Measurements from ENCODE around the gene CLIP4.
"Not testable (repeated sequence)": the region's sequence is repeated elsewhere in the genome, so short reads cannot be mapped to it uniquely, and the experiment has no call there.

CLIP4 gene, protein sequence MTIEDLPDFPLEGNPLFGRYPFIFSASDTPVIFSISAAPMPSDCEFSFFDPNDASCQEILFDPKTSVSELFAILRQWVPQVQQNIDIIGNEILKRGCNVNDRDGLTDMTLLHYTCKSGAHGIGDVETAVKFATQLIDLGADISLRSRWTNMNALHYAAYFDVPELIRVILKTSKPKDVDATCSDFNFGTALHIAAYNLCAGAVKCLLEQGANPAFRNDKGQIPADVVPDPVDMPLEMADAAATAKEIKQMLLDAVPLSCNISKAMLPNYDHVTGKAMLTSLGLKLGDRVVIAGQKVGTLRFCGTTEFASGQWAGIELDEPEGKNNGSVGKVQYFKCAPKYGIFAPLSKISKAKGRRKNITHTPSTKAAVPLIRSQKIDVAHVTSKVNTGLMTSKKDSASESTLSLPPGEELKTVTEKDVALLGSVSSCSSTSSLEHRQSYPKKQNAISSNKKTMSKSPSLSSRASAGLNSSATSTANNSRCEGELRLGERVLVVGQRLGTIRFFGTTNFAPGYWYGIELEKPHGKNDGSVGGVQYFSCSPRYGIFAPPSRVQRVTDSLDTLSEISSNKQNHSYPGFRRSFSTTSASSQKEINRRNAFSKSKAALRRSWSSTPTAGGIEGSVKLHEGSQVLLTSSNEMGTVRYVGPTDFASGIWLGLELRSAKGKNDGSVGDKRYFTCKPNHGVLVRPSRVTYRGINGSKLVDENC

DNA sequence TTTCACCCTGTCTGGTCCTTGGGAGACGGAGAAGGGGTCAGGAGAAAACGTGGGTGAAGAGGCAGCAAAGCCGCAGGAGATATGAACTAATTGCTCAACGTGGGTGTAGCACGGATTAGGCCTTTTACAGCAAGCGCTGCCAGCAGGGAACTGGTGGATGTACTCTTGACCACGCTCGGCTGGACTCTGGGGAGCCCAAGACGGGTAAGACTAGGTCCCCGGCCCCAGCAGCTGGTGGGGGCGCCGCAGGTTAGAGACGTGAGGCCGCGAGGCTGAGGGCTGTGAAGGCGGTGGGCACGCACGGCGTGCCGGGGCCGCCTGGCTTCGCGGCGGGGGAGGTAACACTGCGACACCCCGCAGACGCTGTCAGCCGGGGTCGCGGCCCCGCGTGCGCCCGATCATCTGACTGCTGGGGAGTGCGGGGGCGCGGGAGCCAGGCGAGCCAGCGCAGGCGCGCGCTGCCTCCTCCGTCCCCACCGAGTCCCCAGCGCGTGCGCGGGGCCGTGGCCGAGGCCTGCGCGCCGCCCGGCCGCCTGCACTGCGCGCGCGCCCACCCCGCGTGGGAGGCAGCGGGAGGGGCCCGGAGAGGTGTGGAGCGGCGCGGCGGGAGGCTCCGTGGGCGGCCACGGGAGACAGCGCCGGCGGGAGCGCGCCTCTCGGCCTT lies at the start of gene CLIP4:
Gene CLIP4 (plus strand): TSS at position 470 of the 664 bp plus-strand sequence. CDS start 5,974 bp downstream, outside the sequence.
- no peak for DNase-seq (ENCODE audit: low read depth in 2 of 2)

DNA sequence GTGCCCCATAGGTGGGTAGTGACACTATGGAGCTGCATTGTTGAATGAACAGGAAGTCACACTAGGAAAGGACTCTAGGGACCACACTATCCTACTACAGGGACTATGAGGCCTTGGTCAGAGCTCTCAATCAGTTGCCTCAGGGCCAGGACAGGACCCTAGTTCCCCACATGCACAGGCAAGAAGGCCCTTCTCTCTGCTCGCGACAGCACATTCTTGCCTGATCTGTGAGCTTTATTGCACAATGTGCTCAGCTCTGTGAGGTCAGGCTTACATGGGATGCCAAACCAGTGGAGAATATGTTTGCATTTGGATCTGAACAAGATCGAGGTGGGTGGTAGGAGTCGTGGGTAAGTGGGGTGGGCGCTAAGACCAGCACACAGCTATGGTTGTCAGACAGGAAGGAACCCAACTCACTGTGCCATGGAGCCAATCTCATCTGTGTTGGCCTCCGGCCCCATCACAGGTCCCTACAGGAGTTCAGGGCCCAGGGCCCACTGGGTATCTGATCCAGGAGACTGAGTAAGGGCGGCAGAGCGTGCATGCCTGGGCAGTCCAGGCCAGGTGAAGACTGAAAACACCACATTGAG lies 48.8 kb upstream of the CLIP4 start:
- no peak for DNase-seq (ENCODE audit: low read depth in 2 of 2)

DNA sequence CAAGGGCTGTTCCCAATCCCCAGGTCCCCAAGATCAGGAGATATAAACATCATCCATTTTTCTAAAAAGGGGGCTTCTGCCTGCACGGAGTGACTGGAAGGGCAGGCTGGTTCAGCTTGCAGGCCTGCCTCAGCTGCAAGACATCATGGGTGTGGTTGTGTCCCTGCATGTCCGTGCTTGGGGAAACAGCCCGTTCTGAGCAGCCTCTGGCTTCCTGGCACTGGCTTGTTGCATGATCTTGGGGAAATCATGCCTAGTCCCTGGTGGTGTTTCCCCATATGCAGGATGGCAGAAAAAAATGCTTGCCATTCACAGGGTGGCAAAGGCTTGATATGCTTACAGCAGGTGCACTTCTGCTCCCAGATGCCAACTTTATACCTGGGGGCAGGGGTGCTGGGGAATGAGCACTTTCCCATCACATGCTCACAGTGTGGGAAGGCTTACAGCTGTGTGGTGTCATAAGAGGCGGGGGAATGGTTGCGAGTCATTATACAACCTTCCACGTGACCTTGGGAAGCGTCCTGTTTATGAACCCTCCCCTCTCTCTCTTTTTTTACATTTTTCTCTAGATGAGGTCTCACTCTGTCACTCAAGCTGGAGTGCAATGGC lies 48.1 kb upstream of the CLIP4 start:
- no peak for DNase-seq (ENCODE audit: low read depth in 2 of 2)

DNA sequence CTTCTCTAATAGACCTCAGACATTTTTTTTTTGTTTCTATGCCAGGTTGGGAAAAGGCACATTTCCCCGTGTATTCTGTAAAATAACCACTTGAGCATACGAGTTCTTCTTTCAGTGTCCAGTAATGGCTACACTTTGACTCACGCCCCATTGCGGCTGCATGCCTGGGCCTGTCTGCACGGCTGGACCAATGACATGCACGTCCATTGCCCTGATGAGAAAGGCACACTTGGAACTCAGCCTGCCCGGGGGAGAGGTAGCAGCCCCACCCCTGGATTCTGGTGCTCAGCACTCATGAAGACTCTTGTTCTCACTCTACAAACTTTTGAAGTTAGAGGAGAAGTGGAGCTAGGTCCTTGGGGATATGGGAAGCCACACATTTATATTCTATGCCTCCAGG lies 46.7 kb upstream of the CLIP4 start:
- no peak for DNase-seq (ENCODE audit: low read depth in 2 of 2)

DNA sequence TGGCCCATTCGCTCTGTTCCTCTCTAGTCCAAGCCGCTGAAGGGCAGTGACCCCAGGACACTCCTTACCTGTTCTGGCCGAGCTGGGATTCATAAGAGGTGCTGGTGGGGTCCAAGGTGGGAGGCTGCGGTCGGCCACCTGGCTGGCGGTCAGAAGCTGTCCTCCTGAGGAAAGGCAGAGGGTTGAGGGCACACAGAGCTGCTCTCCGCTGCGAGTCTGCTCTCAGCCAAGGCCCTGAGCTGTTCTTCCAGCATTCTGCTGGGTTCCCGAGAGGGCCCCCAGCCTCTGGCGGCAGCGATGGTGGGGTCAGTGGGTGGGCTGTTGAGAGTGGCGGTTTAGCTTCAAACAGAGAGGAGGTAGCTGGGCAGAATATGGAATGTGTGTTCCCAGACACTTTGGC lies 44.7 kb upstream of the CLIP4 start:
- no peak for DNase-seq (ENCODE audit: low read depth in 2 of 2)

DNA sequence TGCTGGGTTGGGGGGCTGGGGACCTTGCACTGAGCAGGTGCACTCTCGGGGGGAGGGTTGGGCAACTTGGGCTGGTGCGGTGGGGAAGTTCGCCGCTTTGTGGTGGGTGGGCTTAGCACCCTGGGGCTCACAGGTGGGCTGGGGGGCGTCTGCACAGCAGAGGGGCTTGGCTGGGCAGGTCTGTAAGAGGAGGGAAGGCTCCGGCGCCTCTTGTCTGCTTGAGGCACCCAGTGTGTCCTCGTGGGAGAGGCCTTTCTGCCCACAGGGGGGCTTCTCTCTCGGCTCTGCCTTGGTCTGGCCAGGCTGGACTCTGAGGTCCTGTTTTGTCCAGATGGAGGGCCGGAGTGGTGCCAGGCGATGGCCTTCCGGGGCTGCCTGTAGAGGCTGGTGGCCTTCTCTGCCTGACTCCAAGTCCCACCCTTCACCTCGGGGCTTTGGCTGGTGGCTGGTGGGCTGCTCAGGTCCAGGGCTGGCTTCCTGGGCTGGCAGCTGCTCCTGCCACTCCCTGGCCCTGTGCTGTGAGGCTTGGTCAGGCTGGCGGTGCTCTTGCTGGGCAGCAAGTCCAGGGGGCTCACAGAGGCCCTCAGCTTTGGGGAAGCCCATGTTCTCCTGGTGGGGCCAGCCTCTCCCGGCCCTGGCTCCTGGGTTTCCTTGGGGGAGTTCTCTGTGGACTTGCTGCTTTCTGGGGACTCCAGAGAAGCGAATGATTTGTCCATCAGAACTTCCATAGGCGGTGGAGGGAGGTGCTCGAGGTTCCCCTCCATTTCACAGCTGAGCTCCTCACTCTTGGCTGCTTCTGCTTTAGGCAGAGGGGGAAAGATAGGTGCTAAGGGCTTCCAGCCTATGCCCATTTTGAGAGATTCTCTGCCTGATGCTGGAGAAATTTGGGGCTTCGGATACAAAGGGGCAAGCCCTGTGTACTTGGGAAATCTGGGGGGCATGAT lies 43.9 kb upstream of the CLIP4 start:
- DNase-seq (ENCODE audit: low read depth in 2 of 2): no peak

DNA sequence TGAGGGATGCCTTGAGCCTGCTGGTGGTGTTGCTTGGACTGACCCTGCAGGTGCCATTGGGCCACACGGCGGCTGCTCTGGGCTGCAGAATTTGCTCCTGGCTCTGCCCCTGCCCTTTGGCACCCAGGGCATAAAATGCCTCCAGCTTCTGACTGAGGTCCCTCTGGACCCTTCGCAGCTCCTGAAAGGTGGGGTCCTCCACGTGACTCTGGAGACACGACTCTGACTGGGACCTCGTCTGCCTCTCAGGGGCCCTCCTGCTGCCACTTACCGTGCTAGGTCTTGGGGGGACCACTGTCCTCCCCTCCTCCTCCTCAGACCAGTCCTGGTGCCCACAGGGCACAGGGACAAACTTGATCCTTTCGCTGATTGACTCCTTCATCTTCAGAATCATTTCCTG lies 43.0 kb upstream of the CLIP4 start:
- DNase-seq (ENCODE audit: low read depth in 2 of 2): no peak

DNA sequence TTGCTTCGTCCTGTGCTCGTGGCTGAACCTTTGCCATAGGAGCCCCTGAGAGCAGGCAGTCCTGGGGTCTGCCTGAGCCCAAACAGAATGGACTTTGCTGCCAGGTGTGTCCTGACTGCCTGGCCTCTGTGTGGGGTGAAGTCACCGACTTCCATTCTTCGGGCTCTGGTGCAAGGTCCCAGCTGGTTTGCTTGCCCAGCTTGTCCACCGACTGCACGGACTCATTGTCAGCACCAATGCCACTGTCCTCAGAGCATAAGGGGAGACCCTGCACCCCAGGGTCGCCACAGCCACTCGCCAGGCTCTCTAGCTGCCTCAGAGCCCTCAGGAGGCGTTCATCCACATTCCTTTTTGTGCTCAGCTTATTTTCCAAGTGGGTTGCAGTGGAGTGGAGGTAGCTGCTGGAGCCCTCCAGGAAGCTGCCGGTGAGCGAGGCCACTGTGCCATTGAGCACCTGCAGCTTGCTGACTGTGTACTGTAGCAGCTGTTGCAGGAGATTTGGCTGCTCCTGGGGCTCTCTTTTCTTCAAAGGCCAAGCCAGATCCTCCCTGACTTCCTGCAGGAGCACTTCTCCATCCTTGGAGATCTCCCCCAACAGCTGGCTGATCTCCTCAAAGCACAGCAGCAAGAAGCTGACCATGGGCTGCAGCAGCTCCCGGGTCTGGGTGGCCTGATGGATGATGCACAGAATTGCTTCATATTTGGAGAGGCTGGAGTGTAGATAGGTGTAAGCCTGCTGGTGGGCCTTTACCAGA lies 42.1 kb upstream of the CLIP4 start:
- no peak for DNase-seq (ENCODE audit: low read depth in 2 of 2)

DNA sequence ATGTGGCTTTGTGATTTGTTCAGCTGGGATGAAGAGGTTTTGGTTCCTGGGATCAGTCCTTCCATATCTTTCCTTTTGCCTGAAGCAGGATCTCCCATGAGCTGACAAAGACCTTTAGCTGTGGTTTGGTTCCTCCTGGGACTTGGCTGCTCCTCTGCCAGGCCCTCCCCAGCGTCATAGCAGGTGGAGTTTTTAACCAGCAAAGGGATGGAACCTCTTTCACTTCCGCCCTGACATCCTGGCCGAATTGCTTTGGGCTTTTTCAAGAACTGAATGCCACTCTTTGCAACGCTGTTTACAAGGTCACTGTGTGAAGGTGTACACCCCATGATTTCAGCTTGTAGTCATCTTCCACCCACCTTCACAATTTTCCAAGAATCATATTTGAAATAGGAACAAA lies 41.3 kb upstream of the CLIP4 start:
- DNase-seq (ENCODE audit: low read depth in 2 of 2): no peak

DNA sequence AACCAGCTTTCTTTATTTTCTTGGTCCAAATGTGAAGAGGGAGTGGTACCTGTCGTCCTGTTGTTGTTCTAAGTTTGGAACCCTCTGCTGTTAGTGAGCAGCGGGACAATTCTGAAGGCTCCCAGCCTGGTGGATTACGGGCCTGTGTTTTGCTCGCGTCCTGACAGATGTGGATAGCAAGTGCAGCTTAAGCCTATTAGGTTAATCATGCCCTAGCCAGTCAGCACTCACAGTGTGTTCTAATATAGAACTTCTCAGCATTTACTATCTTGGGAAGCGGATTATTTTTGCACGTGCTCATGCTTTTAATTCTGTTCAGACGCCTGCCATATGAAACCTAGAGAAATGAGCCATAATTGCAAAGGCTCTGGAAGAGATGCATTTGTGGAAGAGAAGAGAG lies 40.8 kb upstream of the CLIP4 start, which contains the start of gene PCARE:
Gene PCARE (minus strand): TSS at position 113 of the 400 bp plus-strand sequence. CDS start 262 bp downstream, outside the sequence.
- no peak for DNase-seq (ENCODE audit: low read depth in 2 of 2)

DNA sequence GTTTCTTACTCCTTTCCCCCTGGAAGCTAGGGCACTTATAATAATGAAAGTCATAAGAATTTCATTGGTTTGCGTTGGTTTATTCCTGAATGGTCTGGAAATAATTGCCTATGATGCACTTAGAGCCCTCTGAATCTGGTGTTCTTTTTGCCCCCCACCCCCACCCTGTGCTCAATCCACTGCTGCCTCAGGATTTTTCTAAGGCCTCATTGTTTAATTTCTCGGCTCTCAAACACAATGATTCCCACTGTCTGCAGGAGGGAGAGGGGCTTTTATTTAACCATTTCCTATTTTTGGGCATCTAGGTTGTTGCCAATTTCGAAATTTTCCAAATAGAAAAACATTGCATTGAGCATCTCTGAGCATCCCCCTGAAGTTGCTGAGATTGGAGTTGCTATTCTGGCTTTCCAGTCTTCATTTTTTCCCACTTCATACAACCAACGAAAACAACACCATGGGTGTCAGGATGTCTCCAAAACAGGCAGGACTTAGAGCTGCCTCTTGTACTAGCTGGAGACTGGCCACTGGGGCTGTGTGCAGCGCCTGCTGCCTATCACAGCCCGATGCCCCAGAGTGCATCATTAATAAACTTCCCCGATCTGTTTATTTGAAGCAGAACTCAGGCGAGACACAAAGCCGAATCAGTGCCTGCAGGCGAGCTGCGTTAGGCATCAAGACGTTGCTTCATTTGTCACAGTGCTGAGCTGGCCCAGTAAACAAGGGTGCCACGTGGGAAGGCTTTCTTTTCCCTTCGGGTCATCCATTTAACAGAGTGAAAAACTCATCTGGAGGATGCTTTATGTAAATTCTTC lies 39.1 kb upstream of the CLIP4 start:
- DNase-seq (ENCODE audit: low read depth in 2 of 2): no peak

DNA sequence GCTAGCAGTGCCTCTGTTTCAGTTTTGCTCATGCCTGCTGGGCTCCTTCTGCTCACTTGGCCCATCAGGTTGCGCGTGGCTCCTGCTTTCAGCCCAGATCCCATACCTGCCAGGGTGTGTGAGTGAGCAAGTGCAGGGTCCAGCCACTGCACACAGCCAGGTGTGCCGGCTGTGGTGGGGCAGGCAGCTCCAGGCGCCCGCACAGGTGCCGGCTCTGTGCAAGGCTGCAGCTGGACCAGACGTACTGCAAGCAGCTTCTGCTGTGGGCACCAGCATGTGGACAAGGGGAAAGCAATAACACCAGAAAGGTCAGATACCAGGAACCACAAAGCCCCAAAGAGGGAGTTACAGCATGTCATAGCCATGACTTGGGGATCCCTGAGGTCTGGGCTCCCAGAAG lies 35.3 kb upstream of the CLIP4 start:
- no peak for DNase-seq (ENCODE audit: low read depth in 2 of 2)

DNA sequence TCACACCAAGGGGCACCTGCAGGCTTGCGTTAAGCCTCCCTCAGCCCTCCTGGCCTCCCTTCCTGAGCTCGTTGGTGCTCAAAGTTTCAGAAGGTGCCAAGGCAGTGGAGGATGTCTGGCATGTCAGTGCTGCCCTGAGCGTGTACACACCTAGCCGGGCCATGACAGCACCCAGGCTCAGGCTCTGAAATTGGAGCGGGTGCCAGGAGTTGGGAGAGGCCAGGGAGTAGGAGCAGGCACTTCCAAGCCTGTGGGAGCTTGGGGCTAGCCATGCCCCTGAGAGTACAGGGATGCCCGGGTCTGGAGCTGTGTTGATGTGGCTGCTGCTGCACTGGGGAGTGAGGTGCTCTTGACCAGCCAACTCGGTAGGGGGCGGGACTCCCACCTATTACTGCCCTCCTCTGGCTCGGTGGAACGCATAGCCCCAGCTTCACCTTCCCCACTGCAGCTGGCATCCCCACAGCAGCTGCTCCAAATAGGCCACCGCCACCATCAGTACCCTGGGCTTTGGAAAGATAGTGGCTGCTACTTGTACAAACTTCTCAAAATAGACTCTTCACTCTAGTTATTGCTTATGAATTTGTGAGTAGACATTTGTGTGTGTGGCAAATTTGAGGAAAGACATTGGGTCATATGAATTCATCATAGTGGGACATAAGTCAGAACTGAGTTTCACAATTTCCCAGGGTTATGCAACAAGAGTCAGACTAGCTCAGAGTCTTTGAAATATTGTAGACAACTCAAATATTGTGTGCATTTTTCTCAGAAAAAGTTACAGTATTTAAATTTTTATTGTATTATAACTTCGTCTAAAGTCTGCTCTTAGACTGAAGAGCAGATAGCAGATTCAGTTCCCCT lies 34.1 kb upstream of the CLIP4 start:
- no peak for DNase-seq (ENCODE audit: low read depth in 2 of 2)

DNA sequence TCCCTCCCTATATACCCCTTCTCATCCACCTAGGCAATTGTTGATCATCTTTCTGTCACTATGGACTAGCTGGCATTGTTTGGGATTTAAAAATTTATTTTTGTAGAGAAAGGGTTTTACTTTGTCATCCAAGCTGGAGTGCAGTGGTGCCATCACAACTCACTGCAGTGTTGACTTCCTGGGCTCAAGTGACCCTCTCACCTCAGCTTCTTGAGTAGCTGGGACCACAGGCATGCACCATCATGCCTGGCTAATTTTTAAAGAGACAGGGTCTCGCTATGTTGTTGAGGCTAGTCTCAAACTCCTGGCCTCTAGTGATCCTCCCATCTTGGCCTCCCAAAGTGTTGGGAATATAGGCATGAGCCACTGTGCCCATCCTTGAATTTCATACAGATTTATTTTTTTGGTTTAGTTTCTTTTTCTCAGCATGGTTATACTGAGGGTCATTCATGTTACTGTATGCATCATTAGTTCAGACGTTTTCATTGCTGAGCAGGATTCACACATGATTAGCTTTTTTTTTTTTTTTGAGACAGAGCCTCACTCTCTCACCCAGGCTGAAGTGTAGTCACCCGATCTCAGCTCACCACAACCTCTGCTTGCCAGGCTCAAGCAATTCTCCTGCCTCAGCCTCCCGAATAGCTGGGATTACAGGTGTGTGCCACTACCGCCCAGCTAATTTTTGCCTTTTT lies 32.3 kb upstream of the CLIP4 start:
- DNase-seq (ENCODE audit: low read depth in 2 of 2): no peak

DNA sequence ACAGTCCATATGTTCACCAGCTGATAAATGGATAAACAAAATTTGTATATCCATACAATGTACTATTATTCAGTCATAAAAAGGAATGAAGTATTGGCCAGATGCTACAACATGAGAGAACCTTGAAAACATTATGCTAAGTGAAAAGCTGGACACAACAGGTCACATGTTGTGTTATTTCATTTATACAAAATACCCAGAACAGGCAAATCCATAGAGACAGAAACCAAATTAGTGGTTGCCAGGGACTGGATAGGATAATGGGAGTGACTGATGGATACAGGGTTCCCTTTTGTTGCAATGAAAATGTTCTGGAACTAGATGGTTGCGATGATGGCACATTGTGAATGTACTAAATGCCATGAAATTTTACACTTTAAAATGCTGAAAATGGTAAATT lies 30.7 kb upstream of the CLIP4 start:
- DNase-seq (ENCODE audit: low read depth in 2 of 2): no peak

DNA sequence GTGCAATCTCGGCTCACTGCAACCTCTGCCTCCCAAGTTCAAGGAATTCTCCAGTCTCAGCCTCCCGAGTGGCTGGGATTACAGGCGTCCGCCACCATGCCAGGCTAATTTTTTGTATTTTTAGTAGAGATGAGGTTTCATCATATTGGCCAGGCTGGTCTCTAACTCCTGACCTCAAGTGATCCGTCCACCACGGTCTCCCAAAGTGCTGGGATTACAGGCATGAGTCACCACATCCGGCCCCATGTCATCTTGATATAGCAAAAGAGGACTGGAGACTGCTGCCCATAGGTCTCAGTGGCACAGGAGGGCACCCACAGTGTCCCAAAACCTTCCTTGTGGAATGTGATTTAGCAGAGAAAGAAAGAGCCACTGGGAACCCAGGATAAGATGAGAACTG lies 24.9 kb upstream of the CLIP4 start:
- DNase-seq (ENCODE audit: low read depth in 2 of 2): not testable (repeated sequence)

DNA sequence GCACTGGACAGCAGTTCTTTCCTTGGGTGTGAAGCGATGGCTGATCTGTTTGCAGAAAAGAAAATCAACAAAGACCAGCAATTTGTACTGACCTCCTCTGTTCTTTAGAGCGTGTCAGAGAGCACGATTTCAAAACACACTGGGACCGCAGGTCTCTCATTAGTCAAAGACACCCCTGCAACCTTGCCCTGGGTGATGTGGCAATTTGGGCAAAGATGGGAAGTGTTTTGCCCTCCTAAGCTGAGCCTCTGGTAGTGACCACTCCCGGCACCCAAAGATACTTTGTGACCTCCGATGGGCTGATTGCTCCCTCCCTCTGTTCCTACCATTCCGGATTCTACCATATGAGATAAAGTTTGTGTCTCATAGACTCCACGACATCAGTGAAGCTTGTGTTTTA lies 18.2 kb upstream of the CLIP4 start:
- DNase-seq (ENCODE audit: low read depth in 2 of 2): no peak

DNA sequence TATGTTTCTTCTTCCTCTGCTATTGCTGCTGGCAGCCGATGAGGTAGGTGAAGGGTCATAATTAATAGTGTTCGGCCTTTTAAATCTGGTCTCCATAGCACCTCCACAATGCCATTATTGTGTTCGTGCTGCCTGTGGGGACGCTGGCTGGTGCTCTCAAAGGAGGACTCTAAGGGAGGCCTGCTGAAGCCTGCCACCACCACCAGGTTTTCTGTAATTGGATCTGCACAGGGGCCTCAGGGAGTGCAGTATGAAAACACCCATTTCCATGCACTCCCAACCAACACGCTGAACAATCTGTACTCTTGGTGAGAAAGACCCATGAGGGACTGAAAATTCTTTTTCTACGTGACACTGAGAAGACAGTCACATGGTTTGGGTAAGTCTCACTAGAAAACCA lies 17.6 kb upstream of the CLIP4 start:
- no peak for DNase-seq (ENCODE audit: low read depth in 2 of 2)
